OCI-LY1 (cell line): ENCODE measurements around the gene ADAMTS12.
"Not testable (repeated sequence)": the region's sequence is repeated elsewhere in the genome, so short reads cannot be mapped to it uniquely, and the experiment has no call there.

Experiments
- CTCF ChIP-seq: fragments of 200-600 bp; sonication (generic), shearing (Covaris generic); IDR thresholded peaks from 2 replicates; pipeline ENCODE4 v1.5.1; 2017; ENCODE audit warnings: mild to moderate bottlenecking, antibody characterized with exemption, low read length, moderate library complexity, mixed read lengths
- EZH2 ChIP-seq: fragments of 200-600 bp; sonication (generic), shearing (Covaris generic); IDR thresholded peaks from 2 replicates; pipeline ENCODE4 v1.8.0; 2017; ENCODE audit warnings: borderline replicate concordance, mixed run types, mild to moderate bottlenecking, antibody characterized with exemption, low read length, moderate library complexity, mixed read lengths

GRCh38 chr5:33914844-33915243 is 23.1 kb upstream of the ADAMTS12 start:
- TF ChIP-seq EZH2, CTCF: not testable (repeated sequence)
